H1 (cell line): Measurements from ENCODE around the gene DRD1. TPM values are rescaled to one million over a fixed set of nuclear protein-coding genes. Genes with fewer than 3 reads are reported as not detected.

Experiments
- CBX5 ChIP-seq: fragments of 300-800, 300-1000 bp; sonication (generic); IDR thresholded peaks from 2 replicates; pipeline ENCODE4 v1.7.1; 2016; ENCODE audit warnings: antibody characterized with exemption, low read length, low read depth
- CHD2 ChIP-seq: IDR thresholded peaks from 2 replicates; pipeline ENCODE4 v1.6.1; 2012; ENCODE audit warnings: low read length, improper control_type of control experiment
- KDM4A ChIP-seq: IDR thresholded peaks from one replicate; pipeline ENCODE4 v1.7.1; 2012; ENCODE audit warnings: low read depth, mild to moderate bottlenecking, moderate library complexity, low read length, inconsistent platforms; ENCODE audit not compliant: severe bottlenecking
- SIRT6 ChIP-seq: IDR thresholded peaks from one replicate; pipeline ENCODE4 v1.7.1; 2012; ENCODE audit warnings: low read length, inconsistent platforms
- TCF12 ChIP-seq: IDR thresholded peaks from 2 replicates; pipeline ENCODE4 v1.6.1; 2011; ENCODE audit warnings: low read depth, mild to moderate bottlenecking, low read length
- polyA plus RNA-seq, 7 experiments: library from polyadenylated mRNA; depleted of rRNA in 3 of 7; stranded (reverse) in 5 of 7; unstranded in 2 of 7; fragments of >200 nt in 5 of 7; fragments of 200-250 nt in 2 of 7; gene quantifications; 1 replicate in 5 of 7; 2 replicates in 1 of 7; 4 replicates in 1 of 7; pipeline versions ENCODE4 v1.2.1 to v1.2.3, GENCODE V29; 2011 to 2013; ENCODE audit warnings: missing spikeins in 2 of 7, mixed read lengths in 2 of 7
- total RNA-seq: library from RNA; stranded (reverse); fragmentation: NEBNext Ultra II Directional; extraction: Animal tissue kit (Norgen Biotek cat#: 25700); gene quantifications from 2 replicates; pipeline ENCODE4 v1.2.1, GENCODE V29; 2021
- TF ChIP-seq, protein P1 (sequence below): IDR thresholded peaks from 2 replicates; pipeline ENCODE4 v1.6.1; 2012; ENCODE audit warnings: inconsistent platforms

DRD1 gene
- total and polyA plus RNA-seq, 2 of the 8 experiments (the other 6 are each of a cell fraction or from before 2014, with no cell fraction given) = 0.03 to 0.19 TPM

DNA sequence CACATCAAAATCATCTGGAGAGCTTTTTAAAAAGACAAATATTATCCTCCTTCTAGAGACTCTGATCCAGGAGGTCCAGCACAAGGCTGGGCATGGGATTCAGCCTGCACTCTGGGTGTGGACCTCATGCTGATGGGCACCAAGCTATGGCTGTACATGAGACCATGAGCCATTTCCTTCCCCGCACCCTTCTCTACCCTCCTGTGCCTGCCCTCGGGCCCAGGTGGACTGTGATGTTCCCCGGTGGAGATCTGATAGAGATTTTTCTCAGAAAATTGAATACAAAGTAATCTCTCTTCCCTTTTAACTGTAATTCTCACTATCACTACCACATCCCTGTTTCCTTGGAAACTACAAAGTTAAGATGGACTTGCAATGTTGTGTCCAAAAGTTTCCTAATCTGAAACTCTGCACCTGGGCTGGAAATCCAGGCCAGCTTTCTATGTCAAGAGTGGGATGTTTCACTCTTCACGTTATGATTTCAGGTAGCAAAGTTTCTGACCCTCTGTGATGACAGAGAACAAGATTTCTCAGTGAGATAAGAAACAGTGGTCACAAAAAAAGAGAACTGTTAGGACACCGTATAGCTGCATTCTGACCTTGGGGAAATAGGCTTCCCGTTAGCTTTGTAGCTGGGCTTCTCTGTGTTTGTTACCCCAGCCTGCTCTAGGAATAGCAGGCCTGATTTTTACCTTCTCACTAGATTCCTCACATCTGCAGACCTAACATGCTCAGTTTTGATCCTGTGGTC, 45.9 kb upstream of the DRD1 start (continued):
- no peak for TF ChIP-seq CBX5
- no peak for TF ChIP-seq KDM4A
- TF ChIP-seq, protein P1, sequence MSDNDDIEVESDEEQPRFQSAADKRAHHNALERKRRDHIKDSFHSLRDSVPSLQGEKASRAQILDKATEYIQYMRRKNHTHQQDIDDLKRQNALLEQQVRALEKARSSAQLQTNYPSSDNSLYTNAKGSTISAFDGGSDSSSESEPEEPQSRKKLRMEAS = no peak
- no peak for TF ChIP-seq TCF12
- TF ChIP-seq CHD2 = no peak
- TF ChIP-seq SIRT6 = no peak
